HG03060 (cell line): ENCODE data around the gene C2orf49.

Experiments
- ATAC-seq: cut with Tn5 transposase; IDR thresholded peaks from one replicate; pipeline ENCODE4 v1.9.1; 2021; ENCODE audit warnings: low read depth, moderate number of reproducible peaks; ENCODE audit not compliant: unreplicated experiment

The C2orf49 gene

GRCh38 chr2:105397953-105398335 lies 60.6 kb downstream of the C2orf49 start:
- no peak for ATAC-seq

GRCh38 chr2:105398336-105399206 lies 61.2 kb downstream of the C2orf49 start, which contains the start of gene FHL2:
FHL2 (minus strand) TSS chr2:105399051; CDS start chr2:105386516, 12,535 bp downstream.
- ATAC-seq: peak; percentile 83
